Loucy (cell line): Measurements from ENCODE around the gene PCYT1A.

Experiments
- CTCF ChIP-seq: fragments of 200-600 bp; sonication (generic); conservative IDR thresholded peaks from 2 replicates; pipeline ENCODE4 v1.5.1; 2014; ENCODE audit warnings: mild to moderate bottlenecking, antibody characterized with exemption, low read length
- EZH2phosphoT487 ChIP-seq: fragments of 200-600 bp; IDR thresholded peaks from 2 replicates; pipeline ENCODE4 v1.6.1; 2018; ENCODE audit warnings: antibody characterized with exemption, mild to moderate bottlenecking, moderate library complexity, borderline replicate concordance

GRCh38 chr3:196202516-196202970 is 85.0 kb downstream of the PCYT1A start:
- TF ChIP-seq CTCF: no peak
- no peak for TF ChIP-seq EZH2phosphoT487
